RWPE2 (cell line): ENCODE data around the gene KDM2B.
A peak's percentile ranks its signal among the peaks of the same experiment; 100 is the strongest.
"Not testable (repeated sequence)": the region's sequence is repeated elsewhere in the genome, so short reads cannot be mapped to it uniquely, and the experiment has no call there.

ENCODE experiments used
- ATAC-seq: fragments of 200-7000 bp; cut with Tn5 transposase; 3 replicates; pipeline ENCODE4 v1.9.1; 2021; ENCODE audit warnings: low read depth
- DNase-seq: peaks from one replicate; pipeline ENCODE4 v3.0.0-alpha.2; 2020; ENCODE audit warnings: low spot score
- H3K27ac ChIP-seq: fragments of 450-650 bp; 2 replicates; pipeline ENCODE4 v1.5.1; 2017; ENCODE audit warnings: mild to moderate bottlenecking; ENCODE audit not compliant: poor library complexity, severe bottlenecking
- H3K27me3 ChIP-seq: fragments of 250-450 bp; sonication (Bioruptor Pico); 2 replicates; pipeline ENCODE4 v1.5.1; 2021; ENCODE audit warnings: mild to moderate bottlenecking, moderate library complexity; ENCODE audit not compliant: insufficient read depth, poor library complexity, severe bottlenecking
- H3K36me3 ChIP-seq: fragments of 250-450 bp; sonication (Bioruptor Pico); 2 replicates; pipeline ENCODE4 v1.5.1; 2020; ENCODE audit warnings: low read depth, mild to moderate bottlenecking, moderate library complexity
- H3K4me1 ChIP-seq: fragments of 250-450 bp; sonication (Bioruptor Pico); 2 replicates; pipeline ENCODE4 v1.5.1; 2021; ENCODE audit warnings: mild to moderate bottlenecking, moderate library complexity; ENCODE audit not compliant: insufficient read depth, poor library complexity, severe bottlenecking
- H3K4me3 ChIP-seq: fragments of 250-450 bp; sonication (Bioruptor Pico); 2 replicates; pipeline ENCODE4 v1.5.1; 2021; ENCODE audit warnings: mild to moderate bottlenecking, moderate library complexity; ENCODE audit not compliant: severe bottlenecking
- H3K9me3 ChIP-seq: fragments of 250-450 bp; sonication (Bioruptor Pico); 2 replicates; pipeline ENCODE4 v1.5.1; 2021; ENCODE audit warnings: mild to moderate bottlenecking, moderate library complexity; ENCODE audit not compliant: severe bottlenecking
- CTCF ChIP-seq: fragments of 450-650 bp; IDR thresholded peaks from one replicate; pipeline ENCODE4 v1.5.1; 2017; ENCODE audit warnings: mild to moderate bottlenecking, moderate library complexity; ENCODE audit not compliant: poor library complexity, severe bottlenecking

Gene KDM2B

GRCh38 chr12:121494093-121494787, 86.6 kb downstream of the KDM2B start:
- no peaks in the 10 kb centered on the region for H3K9me3 ChIP-seq
- ATAC-seq (no peak), DNase-seq (no peak)
- TF ChIP-seq CTCF: peak; percentile 87
- H3K4me1 ChIP-seq: no peaks in the 10 kb centered on the region
- no peak overlapping the region for H3K4me3 ChIP-seq
- no peaks in the 10 kb centered on the region for H3K36me3 ChIP-seq
- H3K27ac ChIP-seq: no peak overlapping the region
- H3K27me3 ChIP-seq: no peaks in the 10 kb centered on the region

GRCh38 chr12:121490401-121491281, 90.2 kb downstream of the KDM2B start:
- no peak for ATAC-seq
- Histone ChIP-seq H3K4me3 (no peak overlapping the region), H3K36me3 (no peaks in the 10 kb centered on the region), H3K4me1 (no peaks in the 10 kb centered on the region), H3K27me3 (no peaks in the 10 kb centered on the region), H3K27ac (no peak overlapping the region), H3K9me3 (no peaks in the 10 kb centered on the region)
- TF ChIP-seq CTCF: no peak
- no peak for DNase-seq

- no peaks in the 10 kb centered on the region for H3K36me3 ChIP-seq
- no peaks in the 10 kb centered on the region for H3K4me1 ChIP-seq
- ATAC-seq: no peak
Measured at GRCh38 chr12:121489874-121490273, 90.9 kb downstream of the KDM2B start.

GRCh38 chr12:121484967-121485366, 95.9 kb downstream of the KDM2B start:
- Histone ChIP-seq H3K27ac (no peak overlapping the region), H3K27me3 (no peaks in the 10 kb centered on the region), H3K4me3 (no peak overlapping the region), H3K36me3 (no peaks in the 10 kb centered on the region), H3K9me3 (no peaks in the 10 kb centered on the region), H3K4me1 (no peaks in the 10 kb centered on the region)
- no peak for TF ChIP-seq CTCF
- DNase-seq: no peak
- ATAC-seq: no peak

More at GRCh38 chr12:121489874-121490273, 90.9 kb downstream of the KDM2B start:
- no peak for DNase-seq
- H3K27me3 ChIP-seq: no peaks in the 10 kb centered on the region
- H3K9me3 ChIP-seq: no peaks in the 10 kb centered on the region
- TF ChIP-seq CTCF: no peak
- no peak overlapping the region for H3K27ac ChIP-seq
- no peak overlapping the region for H3K4me3 ChIP-seq

GRCh38 chr12:121484564-121484963, 96.3 kb downstream of the KDM2B start:
- H3K9me3 ChIP-seq, DNase-seq, H3K4me3 ChIP-seq, H3K27ac ChIP-seq, H3K36me3 ChIP-seq, H3K4me1 ChIP-seq, H3K27me3 ChIP-seq, ATAC-seq: not testable (repeated sequence)
